Choroid plexus epithelial cell (primary cell): ENCODE results near the gene ZNF526.
"Not testable (repeated sequence)": the region's sequence is repeated elsewhere in the genome, so short reads cannot be mapped to it uniquely, and the experiment has no call there.

ENCODE experiments used
- DNase-seq: peaks from one replicate; pipeline ENCODE4 v3.0.0-alpha.2; 2010; ENCODE audit warnings: low read depth
- H3K4me3 ChIP-seq: 2 replicates; pipeline ENCODE4 v1.5.1; 2011; ENCODE audit warnings: low read depth, mild to moderate bottlenecking, control low read depth, low read length, moderate library complexity
- TF ChIP-seq, protein P1 (sequence below): conservative IDR thresholded peaks from 2 replicates; pipeline ENCODE4 v1.5.1; 2011; ENCODE audit warnings: low read depth, mild to moderate bottlenecking, control low read depth, inconsistent platforms, low read length, moderate library complexity

The ZNF526 gene

DNA sequence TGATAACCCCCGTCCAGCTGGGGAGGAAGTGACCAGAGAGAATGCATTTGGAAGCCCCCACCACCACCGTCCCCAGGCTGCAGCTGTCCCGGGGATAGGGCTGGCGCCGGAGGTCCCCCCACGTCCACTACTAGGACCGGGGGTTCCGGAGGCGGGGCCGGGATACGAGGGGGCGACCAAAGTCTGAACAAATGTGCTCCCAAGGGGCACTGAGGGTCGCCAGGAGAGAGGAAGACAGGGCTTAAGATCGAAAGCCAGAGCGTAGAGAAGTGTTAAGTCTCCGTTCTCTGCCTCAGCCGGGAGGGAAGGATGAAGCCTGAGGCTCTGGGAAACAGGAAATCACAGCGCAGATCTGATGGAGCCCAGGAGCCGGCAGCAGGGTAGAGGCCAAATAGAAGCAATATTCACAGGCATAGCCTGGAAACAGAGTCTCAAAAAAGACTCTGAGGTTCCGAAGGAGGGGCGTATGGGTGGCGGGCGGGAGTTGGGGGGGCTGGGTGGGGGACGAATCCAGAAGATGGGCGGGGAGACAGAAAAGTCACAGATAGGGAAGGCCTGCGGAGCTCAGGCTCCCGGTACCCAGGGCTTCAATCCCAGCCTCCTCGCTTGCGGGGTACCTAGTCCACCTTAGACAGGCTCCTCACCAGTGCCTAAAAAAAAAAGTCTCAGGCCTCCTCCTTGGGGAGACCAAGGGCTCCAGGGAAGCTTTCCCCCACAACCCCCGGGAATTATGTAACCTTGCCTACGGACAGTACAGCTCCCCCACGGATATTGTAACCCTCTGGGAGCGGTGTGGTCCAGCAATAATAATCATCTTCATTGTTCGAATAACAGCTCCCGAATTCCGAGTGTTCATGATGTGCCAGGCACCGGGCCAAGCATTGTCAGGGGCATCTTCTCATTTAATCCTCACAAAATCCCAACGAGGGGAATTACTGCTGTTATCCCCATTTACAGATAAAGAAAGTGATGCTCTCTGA is 35.9 kb downstream of the ZNF526 start:
- DNase-seq = peak; percentile 73
- TF ChIP-seq, protein P1, sequence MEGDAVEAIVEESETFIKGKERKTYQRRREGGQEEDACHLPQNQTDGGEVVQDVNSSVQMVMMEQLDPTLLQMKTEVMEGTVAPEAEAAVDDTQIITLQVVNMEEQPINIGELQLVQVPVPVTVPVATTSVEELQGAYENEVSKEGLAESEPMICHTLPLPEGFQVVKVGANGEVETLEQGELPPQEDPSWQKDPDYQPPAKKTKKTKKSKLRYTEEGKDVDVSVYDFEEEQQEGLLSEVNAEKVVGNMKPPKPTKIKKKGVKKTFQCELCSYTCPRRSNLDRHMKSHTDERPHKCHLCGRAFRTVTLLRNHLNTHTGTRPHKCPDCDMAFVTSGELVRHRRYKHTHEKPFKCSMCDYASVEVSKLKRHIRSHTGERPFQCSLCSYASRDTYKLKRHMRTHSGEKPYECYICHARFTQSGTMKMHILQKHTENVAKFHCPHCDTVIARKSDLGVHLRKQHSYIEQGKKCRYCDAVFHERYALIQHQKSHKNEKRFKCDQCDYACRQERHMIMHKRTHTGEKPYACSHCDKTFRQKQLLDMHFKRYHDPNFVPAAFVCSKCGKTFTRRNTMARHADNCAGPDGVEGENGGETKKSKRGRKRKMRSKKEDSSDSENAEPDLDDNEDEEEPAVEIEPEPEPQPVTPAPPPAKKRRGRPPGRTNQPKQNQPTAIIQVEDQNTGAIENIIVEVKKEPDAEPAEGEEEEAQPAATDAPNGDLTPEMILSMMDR = no peak
- H3K4me3 ChIP-seq = peak overlapping the region; percentile 94

DNA sequence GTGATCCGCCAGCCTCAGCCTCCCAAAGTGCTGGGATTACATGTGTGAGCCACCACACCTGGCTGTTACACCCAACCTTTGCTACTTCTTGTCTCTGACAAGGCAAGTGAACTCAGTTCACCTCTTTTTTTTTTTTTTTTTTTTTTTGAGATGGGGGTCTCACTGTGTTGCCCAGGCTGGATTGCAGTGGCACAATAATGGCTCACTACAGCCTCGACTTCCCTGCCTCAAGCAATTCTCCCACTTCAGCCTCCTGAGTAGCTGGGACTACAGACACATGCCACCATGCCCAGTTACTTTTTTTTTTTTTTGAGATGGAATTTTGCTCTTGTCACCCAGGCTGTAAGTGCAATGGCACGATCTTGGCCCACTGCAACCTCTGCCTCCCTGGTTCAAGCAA is 37.7 kb downstream of the ZNF526 start:
- H3K4me3 ChIP-seq, DNase-seq: not testable (repeated sequence)

DNA sequence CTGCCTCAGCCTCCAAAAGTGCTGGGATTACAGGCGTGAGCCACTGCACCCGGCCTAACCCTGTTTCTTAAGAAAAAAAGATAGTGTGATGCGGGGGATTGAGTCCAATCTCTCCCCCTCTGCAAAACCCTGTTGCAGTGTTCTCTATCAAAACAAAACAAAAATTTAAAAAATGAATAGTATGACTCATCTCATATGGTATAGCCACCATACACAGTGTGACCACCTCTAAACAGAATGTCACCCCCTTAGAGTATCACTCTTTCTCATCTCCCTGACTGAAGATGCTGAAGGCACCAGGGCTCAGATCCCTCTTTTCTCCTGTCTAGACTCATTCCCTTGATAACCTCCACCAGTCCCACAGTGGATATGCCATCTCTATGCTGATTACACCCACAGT is 41.7 kb downstream of the ZNF526 start:
- TF ChIP-seq, protein P1 = no peak
- H3K4me3 ChIP-seq = no peak overlapping the region
- DNase-seq = no peak

DNA sequence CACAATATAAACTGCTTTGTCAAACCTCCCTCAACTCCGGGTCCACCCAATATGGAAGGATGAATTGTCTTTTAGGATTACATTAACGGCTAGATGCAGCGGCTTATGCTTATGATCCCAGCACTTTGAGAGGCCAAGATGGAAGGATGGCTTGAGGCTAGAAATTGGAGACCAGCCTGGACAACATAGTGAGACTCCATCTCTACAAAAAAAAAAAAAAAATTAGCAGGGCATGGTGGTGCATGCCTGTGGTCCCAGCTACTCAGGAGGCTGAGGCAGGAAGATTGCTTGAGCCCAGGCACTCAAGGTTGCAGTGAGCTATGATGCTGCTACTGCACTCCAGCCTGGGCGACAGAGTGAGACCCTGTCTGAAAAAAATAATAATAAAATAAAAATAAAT is 46.0 kb downstream of the ZNF526 start:
- H3K4me3 ChIP-seq, DNase-seq: not testable (repeated sequence)

DNA sequence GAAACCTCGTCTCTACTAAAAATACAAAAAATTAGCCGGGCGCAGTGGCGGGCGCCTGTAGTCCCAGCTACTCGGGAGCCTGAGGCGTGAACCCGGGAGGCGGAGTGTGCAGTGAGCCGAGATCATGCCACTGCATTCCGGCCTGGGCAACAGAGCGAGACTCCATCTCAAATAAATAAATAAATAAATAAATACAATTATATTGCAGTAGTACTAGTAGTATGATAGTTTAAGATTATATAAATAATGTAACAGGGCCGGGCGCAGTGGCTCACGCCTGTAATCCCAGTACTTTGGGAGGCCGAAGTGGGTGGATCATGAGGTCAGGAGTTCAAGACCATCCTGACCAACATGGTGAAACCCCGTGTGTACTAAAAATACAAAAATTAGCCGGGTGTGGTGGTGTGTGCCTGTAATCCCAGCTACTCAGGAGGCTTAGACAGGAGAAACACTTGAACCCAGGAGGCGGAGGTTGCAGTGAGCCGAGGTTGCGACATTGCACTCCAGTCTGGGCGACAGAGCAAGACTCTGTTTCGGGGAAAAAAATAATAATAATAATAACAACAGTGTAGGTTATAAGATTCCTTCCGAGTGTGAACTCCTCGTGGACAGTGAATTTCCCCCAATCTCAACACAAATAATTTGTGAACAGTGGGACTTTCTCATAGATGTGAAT is 47.0 kb downstream of the ZNF526 start:
- not testable (repeated sequence) for H3K4me3 ChIP-seq

DNA sequence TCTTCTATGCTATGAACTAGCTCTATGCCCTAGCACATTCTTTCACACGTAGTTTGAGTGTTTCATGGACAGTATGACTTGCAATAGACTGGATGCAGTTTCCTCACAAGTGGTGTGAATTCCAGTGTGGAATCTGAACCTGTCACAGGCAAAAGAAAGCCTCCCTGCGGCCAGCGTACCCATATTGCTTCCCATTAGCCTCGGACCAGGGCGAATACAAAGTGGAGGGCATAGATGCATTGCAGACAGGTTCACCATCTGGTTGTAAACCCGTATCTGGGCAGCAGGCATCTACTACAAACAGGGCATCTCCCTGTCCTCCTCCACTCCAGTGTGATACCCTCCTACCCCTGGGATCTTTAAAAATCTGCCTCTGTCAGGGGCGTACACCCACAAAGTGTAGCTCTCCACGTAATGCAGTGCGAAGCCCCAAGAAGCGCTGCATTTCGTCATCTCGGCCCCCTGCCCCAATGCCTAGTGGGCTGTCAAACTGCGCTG is 47.6 kb downstream of the ZNF526 start:
- peak; percentile 68 for DNase-seq
- peak overlapping the region; percentile 64 for H3K4me3 ChIP-seq
- TF ChIP-seq, protein P1 = no peak

More for the DNA sequence above, 47.0 kb downstream of the ZNF526 start:
- DNase-seq = not testable (repeated sequence)

DNA sequence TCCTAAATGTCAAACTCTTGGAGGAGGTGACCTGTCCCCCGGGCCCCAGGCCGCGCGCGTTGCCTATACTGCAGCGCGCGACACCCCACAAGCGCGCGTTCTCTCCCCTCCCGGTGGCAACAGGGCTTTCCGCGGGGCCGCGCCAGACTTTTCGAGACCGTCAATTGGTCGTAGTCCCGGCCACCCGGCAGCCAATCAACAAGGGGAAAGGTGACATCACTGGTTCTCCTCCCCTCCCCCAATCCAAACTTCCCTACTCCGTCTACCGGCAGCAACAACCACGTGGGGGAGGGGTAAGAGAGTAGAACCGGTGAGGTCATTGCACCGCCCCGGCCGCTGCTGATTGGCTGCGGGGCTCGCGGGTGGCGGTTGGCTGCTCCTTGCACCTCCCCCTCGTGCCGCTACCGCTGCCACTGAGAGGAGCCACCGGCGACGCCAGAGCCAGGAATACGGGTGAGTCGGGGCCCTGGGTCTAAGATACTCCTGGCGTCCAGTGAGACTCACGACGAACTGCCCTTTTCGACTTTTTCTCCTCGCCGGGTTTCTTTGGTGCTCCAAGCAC is 48.1 kb downstream of the ZNF526 start:
- TF ChIP-seq, protein P1 = no peak

DNA sequence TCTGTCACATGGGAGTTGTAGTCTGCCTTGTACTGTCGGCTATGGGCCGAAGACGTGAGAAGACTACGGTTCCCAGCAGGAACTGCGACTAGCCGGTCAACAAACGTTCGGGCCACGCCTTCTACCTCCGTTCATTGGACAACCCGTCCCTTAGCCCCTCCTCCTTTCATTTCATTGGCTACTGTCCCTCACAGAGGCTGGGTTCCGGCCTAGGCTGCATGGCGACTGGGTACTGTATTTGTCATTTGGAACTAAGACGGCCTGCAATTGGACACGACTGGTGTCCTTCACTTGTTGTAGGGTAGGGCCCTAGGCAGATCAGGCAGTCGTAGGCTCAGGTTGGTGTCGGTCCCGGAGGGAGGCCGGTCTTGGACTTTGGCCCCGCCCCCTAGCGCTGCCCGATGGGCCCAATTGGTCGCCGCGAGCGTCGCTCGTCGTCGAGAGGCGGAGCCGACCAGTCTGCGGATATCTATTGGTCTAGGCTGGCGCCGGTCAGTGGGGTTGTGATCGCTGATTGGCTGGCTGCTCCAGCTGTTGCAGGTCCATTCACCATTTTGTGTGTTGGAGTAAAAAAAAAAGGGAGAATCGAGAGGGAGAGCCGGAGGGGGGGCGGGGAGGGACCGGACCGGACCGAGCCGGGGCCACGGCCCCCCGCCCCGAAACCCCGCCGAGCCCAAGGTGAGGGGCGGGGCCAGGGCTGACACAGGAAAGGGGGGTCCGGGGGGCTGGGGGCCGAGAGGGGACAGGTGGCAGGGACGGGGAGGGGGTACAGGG is 48.8 kb downstream of the ZNF526 start, which contains the start of gene CIC:
Gene CIC (plus strand): TSS at position 549 of the 774 bp plus-strand sequence. CDS start 2,532 bp downstream, outside the sequence.
- DNase-seq = peak; percentile 100
- peak within 1 kb of the TSS; percentile 93 for H3K4me3 ChIP-seq
- TF ChIP-seq, protein P1 = no peak

More for the DNA sequence above, 48.1 kb downstream of the ZNF526 start:
- DNase-seq = peak; percentile 100
- peak overlapping the region; percentile 93 for H3K4me3 ChIP-seq
